Measurements from ENCODE around the gene MRPL38.

MRPL38 gene

DNA sequence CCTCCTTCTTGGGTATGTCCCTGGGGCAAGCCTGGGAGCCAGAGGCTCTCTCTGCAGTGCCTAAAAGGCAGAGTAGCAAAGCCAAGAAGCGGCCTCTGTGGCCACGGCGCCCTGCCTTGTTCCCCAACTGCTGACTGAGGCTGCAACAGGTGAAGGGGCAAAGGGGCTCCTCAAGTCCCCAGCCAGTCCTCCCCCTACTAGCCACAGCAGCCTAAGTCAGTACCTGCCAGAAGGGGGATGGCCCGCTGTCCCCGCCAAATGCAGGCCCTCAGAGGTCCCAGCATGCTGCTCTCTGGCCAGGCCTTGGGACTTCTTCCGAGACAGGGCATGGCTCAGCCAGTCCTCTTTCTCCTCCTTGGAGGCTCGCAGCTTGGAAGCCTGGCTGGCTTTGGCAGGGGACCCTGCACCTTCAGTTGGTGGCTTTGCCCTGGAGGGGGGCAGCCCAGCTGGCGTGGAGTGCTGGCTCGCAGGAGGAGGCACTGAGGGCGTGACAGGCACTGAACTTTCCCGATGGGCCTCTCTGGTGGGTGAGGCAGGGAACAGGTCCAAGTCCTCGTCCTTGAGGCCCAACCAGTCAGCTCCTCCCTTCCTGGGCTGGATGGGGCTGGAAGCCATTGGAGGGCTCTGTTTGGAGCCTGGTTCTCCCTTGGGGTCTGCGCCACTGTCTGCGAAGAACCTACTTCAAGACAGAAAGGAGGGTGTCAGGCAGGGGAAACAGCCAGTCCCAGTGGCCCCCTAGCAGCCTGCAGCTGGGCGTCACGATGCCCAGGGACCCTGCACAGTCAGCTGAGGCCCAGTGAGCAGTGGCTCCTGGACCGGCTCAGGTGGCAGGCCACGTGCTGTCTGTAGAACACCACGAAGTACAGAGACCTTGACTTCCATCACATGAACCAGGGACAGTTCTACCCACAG is 18.5 kb upstream of the MRPL38 start:
- Histone ChIP-seq H3K36me3 (replicated peaks in 1 of 2; ENCODE audit: control insufficient read depth in 2 of 2, insufficient read depth in 2 of 2, low read length in 2 of 2) (peaks cover 23 to 67% of the 10 kb centered on the region in 2 donors), H4K91ac (ENCODE audit: low read depth, low read length, poor library complexity) (no peak overlapping the region), H3K79me1 (ENCODE audit: low read depth, low read length) (no peaks in the 10 kb centered on the region), H3K14ac (ENCODE audit: low read length) (no peak overlapping the region), H2BK15ac (ENCODE audit: low read length) (no peak overlapping the region), H2BK120ac (ENCODE audit: low read depth, low read length) (no peak overlapping the region), H2BK5ac (ENCODE audit: low read length) (no peak overlapping the region), H3K18ac (ENCODE audit: low read length) (no peak overlapping the region), H3K4me3 (ENCODE audit: low read length in 2 of 2) (no peak overlapping the region), H2AFZ (ENCODE audit: low read length) (no peak overlapping the region), H2BK12ac (ENCODE audit: low read length) (no peak overlapping the region), H3K9ac (ENCODE audit: low read depth, low read length, poor library complexity) (no peak overlapping the region), H3K27ac (replicated peaks; ENCODE audit: low read length) (no peak overlapping the region), H3K4ac (ENCODE audit: low read length) (no peak overlapping the region), H3K4me1 (ENCODE audit: control insufficient read depth in 2 of 2, insufficient read depth in 1 of 2, low read depth in 1 of 2, low read length in 2 of 2) (no peaks in the 10 kb centered on the region), H4K8ac (ENCODE audit: low read depth, low read length) (no peak overlapping the region), H3K9me3 (replicated peaks in 1 of 2; ENCODE audit: control insufficient read depth in 2 of 2, insufficient read depth in 1 of 2, low read depth in 1 of 2, low read length in 2 of 2) (no peaks in the 10 kb centered on the region), H3K23ac (ENCODE audit: low read depth, low read length, poor library complexity) (peak overlapping the region; percentile 86), H2AK5ac (ENCODE audit: low read depth, low read length) (no peak overlapping the region), H3K27me3 (ENCODE audit: control insufficient read depth in 3 of 3, insufficient read depth in 3 of 3, low read depth in 1 of 3, low read length in 3 of 3) (no peaks in the 10 kb centered on the region), H3K4me2 (ENCODE audit: insufficient read depth, low read length, poor library complexity, severe bottlenecking) (no peak overlapping the region)
- WGBS, 2 donors (ENCODE audit: extremely low coverage in 2 of 2, insufficient read length in 2 of 2, insufficient replicate concordance in 1 of 2), result no CpG with 5 or more reads among the region's 19 CpGs
- DNase-seq (ENCODE audit: low spot score), result no peak

DNA sequence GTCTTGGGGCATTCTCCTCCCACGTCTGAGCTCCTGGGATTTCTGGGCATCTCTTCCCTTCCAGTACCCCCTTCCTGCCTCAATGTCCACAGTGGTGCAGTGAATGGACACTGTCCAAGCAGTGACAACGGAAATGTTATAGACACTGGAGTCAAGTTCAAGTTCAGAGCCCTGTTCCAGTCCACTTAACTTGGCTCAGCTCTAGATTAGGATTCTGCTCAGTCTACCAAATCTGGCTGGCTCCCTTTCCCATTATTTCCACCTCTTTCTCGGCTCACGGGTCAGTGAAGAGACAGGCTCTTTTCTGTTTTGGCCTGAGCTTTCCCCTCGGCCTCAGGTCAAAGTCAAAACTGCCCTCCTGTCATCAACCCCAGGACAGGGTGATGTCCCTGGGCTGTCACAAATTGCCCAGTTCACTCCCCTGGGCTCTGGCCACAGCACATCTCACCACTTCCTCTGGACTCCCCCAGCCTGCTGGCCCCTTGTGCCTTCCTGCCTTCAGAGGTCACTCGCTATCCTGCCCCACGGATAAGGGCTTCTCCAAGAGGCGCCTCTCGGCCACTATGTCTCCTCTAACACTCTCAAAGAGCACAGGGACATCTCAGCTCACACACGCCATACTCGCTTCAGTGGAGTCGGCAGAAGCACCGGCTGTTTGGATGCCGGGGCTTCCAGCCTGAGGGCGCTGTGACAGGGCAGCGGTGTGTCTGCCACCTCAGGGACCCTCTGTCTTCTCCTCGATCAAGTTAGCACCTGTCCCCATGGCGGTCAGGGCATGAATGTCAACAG is 17.7 kb upstream of the MRPL38 start:
- H4K8ac ChIP-seq (ENCODE audit: low read depth, low read length), result no peak overlapping the region
- H2AK5ac ChIP-seq (ENCODE audit: low read depth, low read length), result no peak overlapping the region
- no peak overlapping the region for H3K14ac ChIP-seq (ENCODE audit: low read length)
- no peak overlapping the region for H3K23ac ChIP-seq (ENCODE audit: low read depth, low read length, poor library complexity)
- H2BK120ac ChIP-seq (ENCODE audit: low read depth, low read length), result no peak overlapping the region
- no peak overlapping the region for H2BK15ac ChIP-seq (ENCODE audit: low read length)
- H3K27me3 ChIP-seq (ENCODE audit: control insufficient read depth in 3 of 3, insufficient read depth in 3 of 3, low read depth in 1 of 3, low read length in 3 of 3), result no peaks in the 10 kb centered on the region
- no peak overlapping the region for H3K9ac ChIP-seq (ENCODE audit: low read depth, low read length, poor library complexity)
- no peak overlapping the region for H4K91ac ChIP-seq (ENCODE audit: low read depth, low read length, poor library complexity)
- H2BK12ac ChIP-seq (ENCODE audit: low read length), result no peak overlapping the region
- no peaks in the 10 kb centered on the region for H3K9me3 ChIP-seq (replicated peaks in 1 of 2; ENCODE audit: control insufficient read depth in 2 of 2, insufficient read depth in 1 of 2, low read depth in 1 of 2, low read length in 2 of 2)
- H3K4me3 ChIP-seq (ENCODE audit: low read length in 2 of 2), result no peak overlapping the region
- no peak overlapping the region for H2AFZ ChIP-seq (ENCODE audit: low read length)
- no peak overlapping the region for H3K4me2 ChIP-seq (ENCODE audit: insufficient read depth, low read length, poor library complexity, severe bottlenecking)
- no peak for DNase-seq (ENCODE audit: low spot score)
- no peak overlapping the region for H3K4ac ChIP-seq (ENCODE audit: low read length)
- no peak overlapping the region for H2BK5ac ChIP-seq (ENCODE audit: low read length)
- no peaks in the 10 kb centered on the region for H3K79me1 ChIP-seq (ENCODE audit: low read depth, low read length)
- H3K4me1 ChIP-seq (ENCODE audit: control insufficient read depth in 2 of 2, insufficient read depth in 1 of 2, low read depth in 1 of 2, low read length in 2 of 2), result no peaks in the 10 kb centered on the region
- no peak overlapping the region for H3K18ac ChIP-seq (ENCODE audit: low read length)
- no CpG with 5 or more reads among the region's 18 CpGs for WGBS, 2 donors (ENCODE audit: extremely low coverage in 2 of 2, insufficient read length in 2 of 2, insufficient replicate concordance in 1 of 2)
- no peak overlapping the region for H3K27ac ChIP-seq (replicated peaks; ENCODE audit: low read length)
- H3K36me3 ChIP-seq (replicated peaks in 1 of 2; ENCODE audit: control insufficient read depth in 2 of 2, insufficient read depth in 2 of 2, low read length in 2 of 2), result peaks cover 18 to 66% of the 10 kb centered on the region in 2 donors

DNA sequence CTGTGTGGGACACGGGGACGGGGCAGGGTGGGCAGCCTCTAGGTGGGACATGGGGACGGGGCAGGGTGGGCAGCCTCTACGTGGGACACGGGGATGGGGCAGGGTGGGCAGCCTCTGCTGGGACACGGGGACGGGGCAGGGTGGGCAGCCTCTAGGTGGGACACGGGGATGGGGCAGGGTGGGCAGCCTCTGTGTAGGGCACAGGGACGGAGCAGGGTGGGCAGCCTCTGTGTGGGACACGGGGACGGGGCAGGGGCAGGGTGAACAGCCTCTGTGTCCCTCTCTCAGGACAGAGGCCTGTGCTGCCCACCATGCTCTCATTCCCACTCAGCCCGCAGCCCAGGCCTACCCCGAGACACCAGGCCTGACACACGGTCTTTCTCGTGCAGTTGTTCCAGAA is 16.9 kb upstream of the MRPL38 start:
- H3K9me3 ChIP-seq (replicated peaks in 1 of 2; ENCODE audit: control insufficient read depth in 2 of 2, insufficient read depth in 1 of 2, low read depth in 1 of 2, low read length in 2 of 2), result no peaks in the 10 kb centered on the region
- H2BK5ac ChIP-seq (ENCODE audit: low read length), result no peak overlapping the region
- no peak overlapping the region for H2AK5ac ChIP-seq (ENCODE audit: low read depth, low read length)
- H3K27ac ChIP-seq (replicated peaks; ENCODE audit: low read length), result no peak overlapping the region
- no peak overlapping the region for H2BK12ac ChIP-seq (ENCODE audit: low read length)
- H3K4me3 ChIP-seq (ENCODE audit: low read length in 2 of 2), result no peak overlapping the region
- DNase-seq (ENCODE audit: low spot score), result no peak
- no peak overlapping the region for H3K4me2 ChIP-seq (ENCODE audit: insufficient read depth, low read length, poor library complexity, severe bottlenecking)
- H3K14ac ChIP-seq (ENCODE audit: low read length), result no peak overlapping the region
- H3K9ac ChIP-seq (ENCODE audit: low read depth, low read length, poor library complexity), result no peak overlapping the region
- no peak overlapping the region for H3K4ac ChIP-seq (ENCODE audit: low read length)
- no CpG with 5 or more reads among the region's 15 CpGs for WGBS, 2 donors (ENCODE audit: extremely low coverage in 2 of 2, insufficient read length in 2 of 2, insufficient replicate concordance in 1 of 2)
- H2AFZ ChIP-seq (ENCODE audit: low read length), result no peak overlapping the region
- no peaks in the 10 kb centered on the region for H3K79me1 ChIP-seq (ENCODE audit: low read depth, low read length)
- no peak overlapping the region for H2BK15ac ChIP-seq (ENCODE audit: low read length)
- peaks cover 17 to 64% of the 10 kb centered on the region in 2 donors for H3K36me3 ChIP-seq (replicated peaks in 1 of 2; ENCODE audit: control insufficient read depth in 2 of 2, insufficient read depth in 2 of 2, low read length in 2 of 2)
- H4K91ac ChIP-seq (ENCODE audit: low read depth, low read length, poor library complexity), result no peak overlapping the region
- H3K18ac ChIP-seq (ENCODE audit: low read length), result no peak overlapping the region
- no peaks in the 10 kb centered on the region for H3K4me1 ChIP-seq (ENCODE audit: control insufficient read depth in 2 of 2, insufficient read depth in 1 of 2, low read depth in 1 of 2, low read length in 2 of 2)
- H3K27me3 ChIP-seq (ENCODE audit: control insufficient read depth in 3 of 3, insufficient read depth in 3 of 3, low read depth in 1 of 3, low read length in 3 of 3), result no peaks in the 10 kb centered on the region
- H3K23ac ChIP-seq (ENCODE audit: low read depth, low read length, poor library complexity), result no peak overlapping the region
- H4K8ac ChIP-seq (ENCODE audit: low read depth, low read length), result no peak overlapping the region
- H2BK120ac ChIP-seq (ENCODE audit: low read depth, low read length), result no peak overlapping the region

DNA sequence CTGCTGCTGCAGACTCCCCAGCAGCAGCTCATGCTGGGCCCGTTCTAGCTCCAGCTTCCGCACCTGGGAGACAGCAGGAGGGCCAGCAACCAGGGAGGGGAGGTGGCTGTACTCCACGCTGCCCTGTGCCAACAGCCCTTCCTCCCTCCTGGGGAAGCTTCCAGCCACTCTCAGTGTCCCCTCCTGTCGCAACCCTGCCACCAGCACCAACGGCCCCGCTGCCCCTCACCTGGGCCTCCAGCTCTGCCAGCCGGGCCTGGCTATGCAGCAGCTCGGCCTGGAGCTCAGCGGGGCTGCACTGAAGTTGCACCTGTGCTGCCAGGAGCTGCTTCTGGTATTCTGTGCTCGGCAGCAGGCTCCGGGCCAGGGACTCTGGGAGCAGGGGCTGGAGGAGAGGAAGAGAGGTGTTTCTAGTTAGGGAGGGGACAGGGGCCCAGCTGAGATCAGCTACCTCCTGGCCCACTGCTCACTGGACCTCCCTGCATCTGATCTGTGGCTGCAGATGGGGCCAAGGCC is 15.4 kb upstream of the MRPL38 start:
- no peak overlapping the region for H3K4ac ChIP-seq (ENCODE audit: low read length)
- peak overlapping the region; percentile 43 for H4K8ac ChIP-seq (ENCODE audit: low read depth, low read length)
- no peak overlapping the region for H3K27ac ChIP-seq (replicated peaks; ENCODE audit: low read length)
- no peak overlapping the region for H3K23ac ChIP-seq (ENCODE audit: low read depth, low read length, poor library complexity)
- H2BK12ac ChIP-seq (ENCODE audit: low read length), result peak overlapping the region; percentile 22
- no peak overlapping the region for H3K14ac ChIP-seq (ENCODE audit: low read length)
- H3K18ac ChIP-seq (ENCODE audit: low read length), result no peak overlapping the region
- no peak overlapping the region for H2AFZ ChIP-seq (ENCODE audit: low read length)
- no peak overlapping the region for H2BK15ac ChIP-seq (ENCODE audit: low read length)
- no peak overlapping the region for H3K4me2 ChIP-seq (ENCODE audit: insufficient read depth, low read length, poor library complexity, severe bottlenecking)
- H2AK5ac ChIP-seq (ENCODE audit: low read depth, low read length), result no peak overlapping the region
- no CpG with 5 or more reads among the region's 11 CpGs for WGBS, 2 donors (ENCODE audit: extremely low coverage in 2 of 2, insufficient read length in 2 of 2, insufficient replicate concordance in 1 of 2)
- no peaks in the 10 kb centered on the region for H3K4me1 ChIP-seq (ENCODE audit: control insufficient read depth in 2 of 2, insufficient read depth in 1 of 2, low read depth in 1 of 2, low read length in 2 of 2)
- H3K27me3 ChIP-seq (ENCODE audit: control insufficient read depth in 3 of 3, insufficient read depth in 3 of 3, low read depth in 1 of 3, low read length in 3 of 3), result no peaks in the 10 kb centered on the region
- no peak overlapping the region for H4K91ac ChIP-seq (ENCODE audit: low read depth, low read length, poor library complexity)
- H3K9ac ChIP-seq (ENCODE audit: low read depth, low read length, poor library complexity), result no peak overlapping the region
- no peak overlapping the region for H2BK120ac ChIP-seq (ENCODE audit: low read depth, low read length)
- peak overlapping the region; percentile 82 for H2BK5ac ChIP-seq (ENCODE audit: low read length)
- no peaks in the 10 kb centered on the region for H3K79me1 ChIP-seq (ENCODE audit: low read depth, low read length)
- peaks cover 6 to 53% of the 10 kb centered on the region in 2 donors for H3K36me3 ChIP-seq (replicated peaks in 1 of 2; ENCODE audit: control insufficient read depth in 2 of 2, insufficient read depth in 2 of 2, low read length in 2 of 2)
- no peak overlapping the region for H3K4me3 ChIP-seq (ENCODE audit: low read length in 2 of 2)
- no peak for DNase-seq (ENCODE audit: low spot score)
- H3K9me3 ChIP-seq (replicated peaks in 1 of 2; ENCODE audit: control insufficient read depth in 2 of 2, insufficient read depth in 1 of 2, low read depth in 1 of 2, low read length in 2 of 2), result no peaks in the 10 kb centered on the region

All from neuronal stem cell (in vitro differentiated cells).